ENCODE results near the gene BRF1.

GRCh38 chr14:105292826-105293711 is 7.7 kb downstream of the BRF1 start:
- TF ChIP-seq CTCF (IDR thresholded peaks at IDR 0.05), result no peak
- no peak for TF ChIP-seq POLR2A (IDR thresholded peaks at IDR 0.05)
- no peak for TF ChIP-seq EP300 (IDR thresholded peaks at IDR 0.05)
- TF ChIP-seq POLR2AphosphoS5 (IDR thresholded peaks at IDR 0.05), result no peak
